GM21367 (cell line): ENCODE results near the gene ATP6V0A4.
A peak's percentile ranks its signal among the peaks of the same experiment; 100 is the strongest.
"Not testable (repeated sequence)": the region's sequence is repeated elsewhere in the genome, so short reads cannot be mapped to it uniquely, and the experiment has no call there.

ENCODE experiments used
- ATAC-seq: cut with Tn5 transposase; IDR thresholded peaks from one replicate; pipeline ENCODE4 v1.9.1; 2021; ENCODE audit not compliant: unreplicated experiment

Gene ATP6V0A4

DNA sequence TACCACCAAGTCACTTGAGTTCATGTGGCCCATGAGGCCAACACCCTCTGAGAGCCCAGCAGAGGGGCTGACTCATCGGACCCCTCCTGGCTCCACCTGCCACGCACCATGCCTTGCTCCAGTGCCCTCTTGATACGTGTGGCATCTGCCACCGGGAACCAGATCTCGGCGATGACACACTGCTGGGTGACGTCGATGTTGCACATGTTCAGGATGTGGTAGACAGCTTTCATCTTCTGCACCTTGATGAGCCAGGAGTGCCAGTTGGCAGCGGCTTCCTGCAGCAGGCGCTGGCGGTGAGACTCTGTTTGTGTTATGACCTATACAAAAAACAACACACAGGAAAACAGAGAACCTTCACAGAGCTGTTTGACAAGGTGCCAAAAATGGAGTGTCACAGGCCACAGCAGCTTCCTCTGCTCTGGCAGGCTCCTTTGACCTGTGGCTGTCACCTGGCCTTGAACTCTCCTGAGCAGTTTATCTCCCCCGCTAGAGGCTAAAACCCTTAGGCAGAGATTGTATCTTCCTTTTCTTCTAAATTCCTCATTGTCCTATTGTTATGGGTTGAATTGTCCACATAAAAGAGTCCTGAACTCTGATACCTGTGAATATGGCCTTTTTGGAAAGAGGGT is 45.4 kb downstream of the ATP6V0A4 start:
- peak; percentile 85 for ATAC-seq

GRCh38 chr7:138750901-138751464 is 47.0 kb downstream of the ATP6V0A4 start:
- no peak for ATAC-seq

GRCh38 chr7:138750473-138750872 is 47.5 kb downstream of the ATP6V0A4 start:
- ATAC-seq, result no peak

- ATAC-seq, result no peak
Measured at GRCh38 chr7:138749960-138750359, 48.0 kb downstream of the ATP6V0A4 start.

GRCh38 chr7:138748666-138749065 is 49.3 kb downstream of the ATP6V0A4 start:
- ATAC-seq, result no peak

DNA sequence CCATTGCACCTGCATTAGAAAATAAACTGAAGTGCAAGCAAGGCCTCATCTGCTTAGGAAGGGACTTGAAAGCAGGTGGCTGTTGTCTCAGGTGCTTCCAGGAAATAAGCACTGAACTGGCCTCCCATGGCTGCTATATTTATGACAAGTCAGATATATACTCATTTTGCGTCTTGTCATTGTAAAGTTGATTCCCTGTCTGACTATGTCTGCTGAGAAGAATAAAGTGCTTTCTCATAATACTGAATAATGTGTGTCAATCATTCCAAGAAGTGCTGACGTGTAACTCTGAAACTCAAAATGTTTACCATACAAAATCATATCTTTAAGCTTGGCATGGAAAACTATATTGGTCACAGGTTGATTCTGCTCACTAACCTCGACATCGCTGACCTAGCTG is 51.9 kb downstream of the ATP6V0A4 start:
- no peak for ATAC-seq

DNA sequence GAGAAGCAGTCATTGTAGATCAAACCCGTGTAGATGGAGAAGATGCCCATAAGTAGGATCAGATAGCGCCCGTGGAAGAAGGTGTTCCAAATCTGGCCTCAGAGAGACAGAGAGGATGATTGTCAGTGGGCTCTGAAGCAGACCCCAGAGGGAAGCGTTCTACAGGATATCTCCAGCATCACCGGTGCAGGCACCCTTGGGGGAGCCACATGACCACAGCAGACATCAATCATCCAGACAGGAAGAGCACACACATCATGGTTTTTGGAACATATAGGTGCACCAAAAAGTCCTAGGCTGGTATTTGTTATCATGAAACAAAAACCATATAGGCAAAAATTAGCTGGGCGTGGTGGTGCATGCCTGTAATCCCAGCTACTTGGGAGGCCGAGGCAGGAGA is 52.8 kb downstream of the ATP6V0A4 start:
- ATAC-seq, result no peak

- ATAC-seq, result no peak
Measured at GRCh38 chr7:138741453-138741735, 56.6 kb downstream of the ATP6V0A4 start.

DNA sequence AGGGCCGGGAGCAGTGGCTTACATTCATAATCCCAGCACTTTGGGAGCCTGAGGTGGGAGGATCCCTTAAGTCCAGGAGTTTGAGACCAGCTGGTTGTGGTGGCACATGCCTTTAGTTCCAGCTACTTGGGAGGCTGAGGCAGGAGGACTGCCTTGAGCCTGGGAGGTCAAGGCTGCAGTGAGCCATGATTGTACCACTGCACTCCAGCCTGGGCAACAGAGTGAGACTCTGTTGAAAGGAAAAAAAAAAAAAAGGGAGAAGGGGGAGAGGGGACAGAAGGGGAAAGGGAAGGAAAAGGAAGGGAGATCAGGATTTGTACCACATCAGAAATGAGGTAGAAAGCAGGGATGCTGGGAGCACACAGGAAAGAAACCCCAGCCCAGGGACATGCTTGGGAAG is 58.1 kb downstream of the ATP6V0A4 start:
- no peak for ATAC-seq

DNA sequence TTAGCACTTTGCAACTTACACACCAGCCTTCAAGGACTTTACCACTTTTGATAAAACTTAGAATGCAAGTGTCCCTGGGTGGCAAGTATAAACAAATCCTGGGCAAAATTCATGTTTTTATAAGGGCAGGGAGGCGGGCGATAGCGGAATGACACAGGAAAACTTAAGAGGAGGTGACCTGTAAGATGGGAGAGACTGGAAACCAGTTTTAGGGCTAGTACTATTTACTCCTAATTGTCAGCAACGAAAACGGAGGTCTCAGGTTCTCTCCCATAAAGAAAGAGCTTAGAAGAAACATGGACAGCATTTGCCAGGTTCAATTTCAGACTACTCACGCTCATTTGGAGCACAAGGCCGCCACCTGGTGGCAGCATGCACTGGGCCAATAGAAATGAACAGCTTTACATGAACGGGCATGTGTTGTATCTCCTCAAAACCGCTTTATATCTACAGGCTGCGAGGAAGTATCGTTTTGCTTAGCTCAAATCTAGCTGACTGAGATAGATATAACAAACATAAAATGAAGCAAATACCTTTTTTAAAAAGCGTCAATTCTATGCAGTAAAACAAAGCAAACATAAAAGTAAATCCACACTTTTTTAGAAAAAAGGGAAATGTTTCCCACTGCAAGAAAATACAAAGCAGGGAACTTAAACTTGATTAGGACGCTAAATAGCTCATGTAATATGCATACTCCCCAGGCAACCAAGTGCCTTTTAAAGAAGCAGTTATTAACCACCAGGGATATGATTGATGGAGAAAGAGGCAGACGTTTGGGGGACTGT is 59.3 kb downstream of the ATP6V0A4 start:
- peak; percentile 99 for ATAC-seq

GRCh38 chr7:138738114-138738513 is 59.9 kb downstream of the ATP6V0A4 start:
- no peak for ATAC-seq

- ATAC-seq, result no peak
Measured at GRCh38 chr7:138735399-138735798, 62.6 kb downstream of the ATP6V0A4 start.

- ATAC-seq, result not testable (repeated sequence)
Measured at GRCh38 chr7:138731733-138732132, 66.3 kb downstream of the ATP6V0A4 start.

DNA sequence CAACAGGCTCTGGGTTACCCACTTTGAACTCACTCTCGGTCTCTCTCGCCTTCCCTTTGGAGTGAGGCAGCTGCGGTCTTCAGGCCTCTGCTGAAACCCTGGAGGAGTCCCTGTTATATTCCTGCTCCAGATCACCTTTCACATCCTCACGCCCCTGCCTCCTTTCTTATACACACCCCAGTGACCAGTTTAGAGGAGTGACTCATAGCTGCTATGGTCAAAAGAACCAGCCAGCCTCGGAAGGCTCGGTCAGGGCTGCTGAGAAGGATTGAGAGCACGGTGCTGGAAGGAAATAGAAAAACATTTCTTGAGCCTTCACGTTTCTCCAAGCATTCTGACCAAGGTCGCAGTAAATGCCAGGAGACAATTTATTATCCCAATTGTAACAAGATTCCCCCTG is 68.6 kb downstream of the ATP6V0A4 start:
- no peak for ATAC-seq

DNA sequence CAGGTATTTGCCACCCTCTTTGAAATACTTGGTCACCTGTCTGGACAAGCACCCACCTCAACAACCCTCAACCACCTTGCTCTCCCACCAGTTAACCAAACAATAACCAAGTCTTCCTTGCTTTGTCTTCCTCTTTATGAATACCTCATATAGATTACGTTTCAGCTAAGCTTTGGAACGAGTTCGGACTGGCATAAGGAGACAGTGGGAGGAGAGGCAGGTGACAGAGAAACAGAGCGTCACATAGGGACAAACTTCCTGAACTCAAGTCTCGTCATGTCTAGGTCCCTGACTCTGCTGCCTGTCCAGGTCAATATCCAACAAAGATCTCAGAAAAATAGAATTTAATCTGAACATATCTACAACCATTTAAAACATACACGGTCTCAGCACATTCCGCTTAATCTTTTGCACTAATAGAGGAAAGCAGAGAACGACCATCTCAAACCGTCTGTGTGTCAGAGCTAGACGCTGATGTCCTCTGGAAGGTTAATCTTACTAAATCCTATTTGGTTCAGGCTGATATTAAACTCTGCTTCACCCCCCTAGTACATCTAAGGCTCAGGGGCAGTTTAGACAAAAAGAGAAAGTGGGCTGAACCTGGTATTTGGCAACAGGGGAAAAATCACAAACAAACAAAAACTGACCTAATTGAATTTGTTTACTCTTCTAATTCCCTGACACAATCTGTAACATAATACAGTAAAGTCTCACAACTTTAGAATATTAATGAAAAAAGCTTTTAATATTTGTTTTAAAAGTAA is 70.5 kb downstream of the ATP6V0A4 start:
- ATAC-seq, result no peak

GRCh38 chr7:138726288-138726687 is 71.7 kb downstream of the ATP6V0A4 start:
- ATAC-seq, result no peak

- no peak for ATAC-seq
Measured at GRCh38 chr7:138720286-138720685, 77.7 kb downstream of the ATP6V0A4 start.

GRCh38 chr7:138716889-138717288 is 81.1 kb downstream of the ATP6V0A4 start:
- no peak for ATAC-seq

DNA sequence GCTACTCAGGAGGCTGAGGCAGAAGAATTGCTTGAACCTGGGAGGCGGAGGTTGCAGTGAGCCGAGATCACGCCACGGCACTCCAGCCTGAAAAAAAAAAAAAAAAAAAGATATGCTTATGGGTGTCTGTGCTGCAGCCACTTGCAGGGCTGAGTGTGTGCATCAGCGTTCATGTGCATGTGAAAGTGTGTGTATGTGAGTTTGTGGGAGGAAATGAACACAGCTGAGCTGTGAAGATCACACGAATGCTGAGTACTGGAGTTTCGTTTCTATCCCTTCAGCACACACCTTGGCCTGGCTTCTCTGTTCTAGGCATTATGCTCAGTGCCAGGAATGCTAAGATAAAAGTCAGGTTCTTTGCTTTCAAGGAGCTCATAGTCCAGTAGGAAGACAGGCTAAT is 84.8 kb downstream of the ATP6V0A4 start:
- no peak for ATAC-seq

DNA sequence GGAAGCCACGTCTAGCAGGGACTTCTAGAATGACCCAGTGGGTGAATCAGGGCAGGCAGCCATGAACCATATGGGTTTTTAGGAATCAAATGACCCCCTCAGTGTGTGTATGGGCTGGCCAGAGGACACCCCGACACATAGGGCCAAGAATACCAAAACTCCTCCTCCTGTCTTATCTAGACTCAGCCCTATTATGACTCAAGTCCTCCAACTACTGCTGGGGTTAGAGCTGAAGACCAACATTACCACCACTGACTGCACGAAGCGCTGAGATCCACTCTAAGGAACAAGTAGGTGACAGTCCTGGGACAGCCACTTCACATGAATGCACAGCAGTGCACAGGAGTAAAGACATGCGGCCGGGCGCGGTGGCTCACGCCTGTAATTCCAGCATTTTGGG is 85.3 kb downstream of the ATP6V0A4 start:
- ATAC-seq, result no peak

GRCh38 chr7:138710536-138711385 is 87.2 kb downstream of the ATP6V0A4 start:
- ATAC-seq, result no peak
